ENCODE results near the gene CPAMD8.
A peak's percentile ranks its signal among the peaks of the same experiment; 100 is the strongest.

Gene CPAMD8

GRCh38 chr19:16914421-16914820, 112.2 kb downstream of the CPAMD8 start:
- DNase-seq, result no peak

- no peak for DNase-seq
Measured at GRCh38 chr19:16912780-16913179, 113.8 kb downstream of the CPAMD8 start.

GRCh38 chr19:16911046-16911445, 115.6 kb downstream of the CPAMD8 start:
- DNase-seq, result no peak

- no peak for DNase-seq
Measured at GRCh38 chr19:16908759-16909158, 117.9 kb downstream of the CPAMD8 start.

DNA sequence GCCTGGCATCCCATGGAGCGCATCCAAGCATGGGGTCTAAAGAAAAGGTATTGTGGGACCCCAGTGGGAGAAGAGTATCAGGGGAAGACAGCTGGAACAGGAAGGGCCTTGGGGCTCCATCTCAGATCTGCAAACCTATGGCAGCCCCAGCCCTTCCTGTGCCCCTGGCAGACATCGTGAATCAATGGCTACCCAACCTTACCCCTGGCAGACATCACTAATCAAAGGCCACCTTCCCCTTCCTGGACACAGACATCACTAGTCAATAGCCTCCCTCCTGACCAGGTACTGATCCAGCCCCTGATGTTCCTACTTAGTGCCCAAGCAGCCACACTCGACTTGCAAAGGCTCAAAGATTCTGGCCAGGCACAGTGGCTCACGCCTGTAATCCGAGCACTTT, 122.0 kb downstream of the CPAMD8 start:
- no peak for DNase-seq

DNA sequence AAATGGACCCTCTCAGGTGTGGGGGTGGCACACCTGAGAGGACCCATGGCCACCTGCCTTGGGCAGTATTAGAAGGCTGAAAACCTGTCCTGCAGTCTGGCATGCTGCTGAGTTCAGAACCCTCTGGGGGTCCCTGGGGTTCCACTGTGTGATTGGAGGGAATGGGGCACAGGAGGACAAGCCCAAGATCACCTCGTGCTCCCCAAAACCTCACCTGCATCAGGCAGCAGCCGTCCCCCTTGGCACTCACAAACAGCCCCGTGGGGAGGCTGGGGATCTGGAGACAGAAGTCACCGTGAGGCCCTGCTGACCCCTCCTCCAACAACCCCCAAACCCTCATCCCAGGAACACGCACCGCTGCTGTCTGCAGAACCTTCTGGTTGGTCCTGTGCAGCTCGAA, 123.3 kb downstream of the CPAMD8 start:
- DNase-seq, result no peak

DNA sequence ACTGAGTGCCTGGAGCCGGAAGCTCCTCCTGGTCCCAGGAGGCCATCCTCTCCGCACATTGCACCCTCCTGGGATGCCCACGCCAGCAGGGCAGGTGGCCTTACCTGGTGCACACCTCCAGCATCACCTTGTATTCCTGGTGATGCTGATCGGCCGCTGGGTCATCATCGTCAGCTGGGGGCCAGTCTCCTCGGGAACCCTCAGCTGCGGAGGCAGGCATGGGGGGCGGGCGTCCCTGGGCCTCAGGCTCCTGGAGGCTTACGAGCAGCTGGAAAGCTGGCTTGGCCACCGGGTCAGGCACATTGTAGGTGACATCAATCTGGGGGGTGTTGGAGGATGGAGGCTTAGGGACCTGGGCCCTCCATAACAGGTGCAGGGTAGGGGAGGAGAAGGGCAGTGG, 124.1 kb downstream of the CPAMD8 start:
- DNase-seq, result no peak

GRCh38 chr19:16901491-16902175, 125.0 kb downstream of the CPAMD8 start:
- DNase-seq, result no peak

- DNase-seq, result no peak
Measured at GRCh38 chr19:16899566-16900075, 127.0 kb downstream of the CPAMD8 start.

DNA sequence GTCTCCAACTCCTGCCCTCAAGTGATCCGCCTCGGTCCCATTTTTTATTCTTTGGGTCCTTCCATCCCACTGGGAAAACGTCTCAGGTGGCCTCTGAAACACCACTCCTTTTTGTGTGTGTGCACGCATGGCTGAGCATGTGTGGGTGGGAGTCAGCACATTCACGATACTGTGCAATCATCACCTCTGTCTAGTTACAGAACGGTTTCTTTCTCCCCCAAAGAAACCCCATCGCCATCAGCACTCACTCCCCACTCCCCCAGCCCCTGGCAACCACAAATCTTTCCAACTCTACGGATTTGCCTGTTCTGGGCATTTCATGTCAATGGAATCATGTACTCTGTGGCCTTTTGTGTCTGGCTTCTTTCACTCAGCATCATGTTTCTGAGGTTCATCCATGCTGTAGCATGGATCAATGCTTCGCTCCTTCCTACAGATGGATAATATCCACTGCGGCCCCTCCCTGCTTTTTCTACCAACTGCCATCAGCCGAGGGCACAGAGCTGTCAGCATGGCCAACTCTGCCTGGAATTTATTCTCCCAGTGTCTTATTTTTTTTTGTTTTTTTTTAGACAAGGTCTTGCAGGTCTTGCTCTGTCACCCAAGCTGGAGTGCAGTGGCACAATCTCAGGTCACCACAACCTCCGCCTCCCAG, 128.1 kb downstream of the CPAMD8 start:
- no peak for DNase-seq

DNA sequence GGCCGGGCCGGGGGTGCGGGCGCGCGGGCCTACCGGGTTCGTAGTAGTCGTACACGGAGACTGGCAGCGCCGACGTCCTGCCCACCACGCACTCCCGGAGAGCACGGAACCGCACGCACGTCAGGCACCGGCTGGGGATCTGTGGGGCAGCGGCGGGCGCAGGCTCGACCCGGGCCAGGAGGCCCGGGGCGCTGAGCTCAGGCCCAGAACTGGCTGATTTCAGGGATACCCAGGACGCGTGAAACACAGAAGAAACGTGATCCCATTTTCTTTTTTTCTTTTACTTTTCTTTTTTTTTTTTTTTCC, 128.8 kb downstream of the CPAMD8 start:
- no peak for DNase-seq

DNA sequence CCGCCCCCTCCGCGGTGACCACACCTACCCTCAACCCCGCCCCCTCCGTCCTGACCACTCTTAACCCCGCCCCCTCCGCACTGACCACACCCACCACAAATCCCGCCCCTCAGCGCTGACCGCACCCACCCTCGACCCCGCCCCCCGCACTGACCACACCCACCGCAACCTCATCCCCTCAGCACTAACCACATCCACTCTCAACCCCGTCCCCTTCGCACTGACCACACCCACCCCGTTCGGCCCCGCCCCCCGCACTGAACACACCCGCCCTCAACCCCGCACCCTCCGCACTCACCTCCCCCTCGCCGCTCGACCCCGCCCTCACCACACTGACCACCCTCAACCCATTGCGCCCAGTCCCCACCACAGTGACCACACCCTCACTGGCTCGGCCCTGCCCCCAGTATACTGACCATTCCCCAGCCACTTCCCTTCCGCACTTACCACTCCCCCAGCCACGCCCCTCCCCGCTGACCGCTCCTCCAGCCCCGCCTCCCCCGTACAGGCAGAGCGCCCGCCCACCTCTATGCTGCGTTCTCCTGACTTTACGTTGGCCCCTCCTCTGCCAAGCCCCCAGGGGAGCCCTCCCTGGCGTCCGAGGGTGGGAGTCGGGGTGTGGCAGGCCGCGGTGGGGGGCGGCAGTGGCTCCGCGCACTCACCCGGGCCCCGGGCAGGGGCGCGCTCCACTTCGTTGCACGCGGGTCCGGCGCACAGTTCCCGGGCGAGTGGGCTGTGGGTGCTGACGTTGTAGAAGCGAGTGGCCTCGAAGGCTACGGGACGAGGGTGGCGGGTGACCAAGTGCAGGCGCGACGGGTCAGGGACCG, 129.4 kb downstream of the CPAMD8 start:
- peak; percentile 58 for DNase-seq

DNA sequence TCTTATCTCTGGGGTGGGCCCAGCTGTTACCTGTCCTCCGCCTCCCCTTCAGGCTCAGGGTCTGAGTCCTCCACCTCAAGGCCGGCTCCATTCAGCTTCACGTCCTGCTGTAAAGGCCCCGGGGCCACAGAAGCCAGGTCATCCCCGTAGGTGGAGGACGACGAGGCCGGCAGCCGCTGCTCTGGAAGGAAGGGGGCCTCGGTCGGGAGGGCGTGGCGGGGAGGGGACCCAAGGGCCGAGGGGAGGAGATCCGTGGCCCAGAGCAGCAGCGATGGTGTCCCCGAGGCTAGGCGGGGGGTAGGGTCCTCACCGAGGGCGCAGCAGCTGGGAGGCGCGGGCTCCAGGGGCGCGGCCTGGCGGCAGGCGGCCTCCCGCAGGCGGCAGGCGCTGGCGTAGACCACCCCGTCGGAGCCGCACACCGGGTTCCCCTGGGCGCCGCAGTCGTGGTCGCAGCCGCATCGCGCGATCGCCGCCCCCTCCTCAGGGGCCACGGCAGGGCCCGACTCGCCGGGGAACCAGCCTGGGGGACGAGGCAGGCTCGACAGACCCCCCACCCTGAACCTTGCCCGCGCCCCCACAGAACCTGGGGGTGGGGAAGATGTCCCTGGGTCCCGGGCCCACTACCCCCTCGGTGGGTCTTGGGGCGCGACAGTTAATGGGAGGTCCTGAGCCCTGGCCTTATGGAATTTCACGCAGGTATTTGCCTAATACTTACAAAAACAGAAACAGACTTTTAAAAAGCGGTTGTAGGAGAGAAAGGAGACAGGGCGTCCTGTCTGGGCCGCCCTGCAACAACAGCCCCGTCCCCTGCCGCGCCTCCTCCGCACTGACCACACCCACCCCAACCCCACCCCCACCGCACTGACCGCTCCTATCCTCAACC, 130.2 kb downstream of the CPAMD8 start:
- no peak for DNase-seq

GRCh38 chr19:16895467-16896145, 131.0 kb downstream of the CPAMD8 start:
- DNase-seq, result no peak

- no peak for DNase-seq
Measured at GRCh38 chr19:16894080-16894479, 132.5 kb downstream of the CPAMD8 start.

- no peak for DNase-seq
Measured at GRCh38 chr19:16893686-16893989, 133.0 kb downstream of the CPAMD8 start.

DNA sequence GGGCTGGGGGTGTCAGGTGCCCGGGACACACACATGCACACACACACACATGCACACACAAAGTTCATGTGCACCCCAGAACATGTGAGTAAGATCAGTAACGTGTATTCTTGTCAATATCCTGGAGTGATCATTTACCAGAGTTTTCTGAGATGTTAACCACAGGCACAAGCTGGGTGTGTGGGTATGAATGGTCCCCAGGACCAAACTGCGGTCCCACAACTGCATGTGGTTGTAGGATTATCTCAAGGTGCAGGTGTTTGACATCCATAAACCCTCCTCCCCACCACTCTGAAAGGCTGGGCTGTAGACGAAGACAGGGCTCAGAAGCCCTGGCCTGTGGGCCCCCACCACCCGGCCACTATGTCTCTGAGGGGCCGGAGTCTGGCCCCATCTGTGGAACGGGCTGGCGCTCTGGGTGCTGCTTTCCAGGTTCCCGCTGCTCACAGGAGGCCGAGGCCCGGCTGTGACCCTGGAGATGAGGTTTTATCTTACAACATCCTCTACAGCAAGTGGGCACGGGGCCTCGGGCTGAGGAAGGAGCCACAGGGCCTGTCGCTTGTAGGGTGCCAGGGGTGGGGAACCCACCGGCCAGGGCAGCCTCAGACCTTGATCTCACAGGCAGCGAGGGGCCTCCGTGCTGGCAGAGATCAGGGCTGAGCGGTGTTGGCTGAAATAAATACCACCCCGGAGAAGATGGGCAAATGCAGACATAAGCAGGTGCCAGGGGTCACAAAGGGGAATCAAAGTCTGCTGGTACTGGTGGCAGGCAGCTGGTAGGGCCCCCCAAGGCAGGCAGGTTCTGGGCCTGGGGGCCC, 133.5 kb downstream of the CPAMD8 start:
- DNase-seq, result no peak

- no peak for DNase-seq
Measured at GRCh38 chr19:16892436-16892835, 134.2 kb downstream of the CPAMD8 start.

DNA sequence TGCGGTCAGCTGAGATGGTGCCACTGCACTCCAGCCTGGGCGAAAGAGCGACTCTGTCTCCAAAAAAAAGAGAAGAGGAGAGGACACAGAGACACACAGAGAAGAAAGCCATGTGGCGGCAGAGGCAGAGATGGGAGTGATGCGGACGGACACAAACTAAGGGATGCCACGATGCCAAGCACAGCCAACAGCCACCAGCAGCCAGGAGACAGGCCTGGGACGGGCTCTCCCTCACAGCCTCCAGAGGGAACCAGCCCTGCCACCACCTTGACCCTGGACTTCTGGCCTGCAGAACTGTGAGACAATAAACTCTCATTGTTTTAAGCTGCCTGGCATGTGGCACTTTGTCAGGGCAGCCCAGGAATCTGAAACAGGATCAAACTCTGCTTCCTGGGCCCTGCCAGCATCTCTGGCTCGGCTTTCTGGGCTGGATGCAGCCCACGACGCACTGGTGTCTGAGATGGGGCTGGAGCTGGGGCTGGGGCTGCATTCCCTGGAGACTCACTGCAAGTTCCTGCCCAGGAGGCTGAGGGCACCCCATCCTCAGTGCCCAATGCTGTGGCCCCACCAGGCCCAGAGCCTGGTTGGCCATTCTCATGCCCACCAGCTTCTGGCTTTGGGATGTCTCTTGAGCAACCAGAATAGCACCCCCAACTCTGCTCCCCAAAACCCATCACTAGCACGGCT, 134.8 kb downstream of the CPAMD8 start:
- DNase-seq, result no peak

- DNase-seq, result no peak
Measured at GRCh38 chr19:16890461-16891184, 136.0 kb downstream of the CPAMD8 start.

Measured in activated CD4-positive, alpha-beta T cell treated with anti-CD3 and anti-CD28 coated beads, Interleukin-2, amount 50 U/mL, for 1 hour (primary cell).